Measurements from ENCODE around the gene DCX.

DCX gene

DNA sequence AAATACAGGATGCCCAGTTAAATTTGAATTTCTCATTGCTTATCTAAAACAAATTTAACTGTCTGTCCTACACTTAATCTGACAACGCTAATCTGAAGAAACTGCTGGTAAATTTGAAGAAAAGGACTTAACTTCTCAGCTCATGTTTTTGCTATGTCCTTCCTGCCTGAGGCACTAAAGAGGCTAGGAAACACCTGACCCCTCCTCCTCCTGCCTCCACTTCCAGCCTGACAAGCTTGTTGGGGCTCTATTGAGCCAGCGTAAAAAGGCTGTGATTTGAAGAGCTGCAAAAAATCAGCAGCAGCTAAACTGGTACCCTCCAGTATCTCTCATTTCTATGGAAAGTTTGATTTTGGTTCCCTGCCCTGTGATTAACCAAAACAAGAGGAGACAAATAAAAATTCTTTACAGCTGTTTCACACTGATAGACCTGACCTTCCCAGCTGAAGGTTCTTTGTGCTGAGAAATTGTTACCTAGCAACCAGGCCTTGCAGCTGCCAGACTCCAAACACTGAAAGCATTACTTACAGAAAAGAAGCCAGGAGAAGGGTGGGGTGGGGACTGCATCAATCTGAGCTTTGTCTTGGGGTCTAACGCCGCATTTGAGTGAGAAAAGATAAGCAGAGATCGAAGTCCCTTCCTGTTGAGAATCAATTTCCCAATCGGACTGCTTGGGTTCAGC lies 35.0 kb downstream of the DCX start:
- Histone ChIP-seq H3K9me3 (replicated peaks in 1 of 2; ENCODE audit: control insufficient read depth in 2 of 2, insufficient read depth in 1 of 2, low read depth in 1 of 2, low read length in 2 of 2) (no peaks in the 10 kb centered on the region), H3K14ac (ENCODE audit: low read length) (no peak overlapping the region), H3K79me1 (ENCODE audit: low read depth, low read length) (no peaks in the 10 kb centered on the region), H3K18ac (ENCODE audit: low read length) (no peak overlapping the region), H3K4me3 (ENCODE audit: low read length in 2 of 2) (no peak overlapping the region), H2BK5ac (ENCODE audit: low read length) (no peak overlapping the region), H2BK120ac (ENCODE audit: low read depth, low read length) (no peak overlapping the region), H2BK12ac (ENCODE audit: low read length) (no peak overlapping the region), H3K9ac (ENCODE audit: low read depth, low read length, poor library complexity) (no peak overlapping the region), H3K4ac (ENCODE audit: low read length) (no peak overlapping the region), H2AK5ac (ENCODE audit: low read depth, low read length) (no peak overlapping the region), H4K8ac (ENCODE audit: low read depth, low read length) (no peak overlapping the region), H3K4me2 (ENCODE audit: insufficient read depth, low read length, poor library complexity, severe bottlenecking) (peak overlapping the region; percentile 19), H2AFZ (ENCODE audit: low read length) (no peak overlapping the region), H3K23ac (ENCODE audit: low read depth, low read length, poor library complexity) (no peak overlapping the region), H3K27me3 (ENCODE audit: control insufficient read depth in 3 of 3, insufficient read depth in 3 of 3, low read depth in 1 of 3, low read length in 3 of 3) (no peaks in the 10 kb centered on the region), H3K27ac (replicated peaks; ENCODE audit: low read length) (peak overlapping the region; percentile 6), H2BK15ac (ENCODE audit: low read length) (no peak overlapping the region), H4K91ac (ENCODE audit: low read depth, low read length, poor library complexity) (no peak overlapping the region), H3K36me3 (replicated peaks in 1 of 2; ENCODE audit: control insufficient read depth in 2 of 2, insufficient read depth in 2 of 2, low read length in 2 of 2) (no peaks in the 10 kb centered on the region), H3K4me1 (ENCODE audit: control insufficient read depth in 2 of 2, insufficient read depth in 1 of 2, low read depth in 1 of 2, low read length in 2 of 2) (peaks cover 7 to 12% of the 10 kb centered on the region in 2 donors)
- DNase-seq (ENCODE audit: low spot score) = peak; percentile 40
- no CpG with 5 or more reads among the region's 6 CpGs for WGBS, 2 donors (ENCODE audit: extremely low coverage in 2 of 2, insufficient read length in 2 of 2, insufficient replicate concordance in 1 of 2)

DNA sequence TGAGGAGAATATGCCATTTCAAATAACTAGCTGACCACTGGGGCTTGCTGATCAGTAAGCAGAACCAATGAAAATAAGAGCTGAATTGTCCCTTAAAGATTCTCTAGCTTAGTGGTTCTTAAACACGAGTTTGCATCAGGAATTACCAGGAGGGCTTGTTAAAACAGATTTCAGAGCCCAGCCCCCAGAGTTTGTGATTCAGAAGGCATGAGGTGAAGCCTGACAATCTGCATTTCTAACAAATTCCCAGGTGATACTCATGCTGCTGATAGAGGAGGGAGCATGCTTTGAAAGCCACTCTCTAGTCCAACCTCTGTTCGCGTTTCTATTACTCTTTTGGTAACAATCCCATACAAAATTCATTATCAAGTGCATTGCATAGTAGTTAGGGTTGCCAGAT lies 35.5 kb downstream of the DCX start:
- Histone ChIP-seq H2AK5ac (ENCODE audit: low read depth, low read length) (no peak overlapping the region), H3K4me3 (ENCODE audit: low read length in 2 of 2) (no peak overlapping the region), H3K27me3 (ENCODE audit: control insufficient read depth in 3 of 3, insufficient read depth in 3 of 3, low read depth in 1 of 3, low read length in 3 of 3) (no peaks in the 10 kb centered on the region), H4K91ac (ENCODE audit: low read depth, low read length, poor library complexity) (no peak overlapping the region), H2BK5ac (ENCODE audit: low read length) (no peak overlapping the region), H3K9me3 (replicated peaks in 1 of 2; ENCODE audit: control insufficient read depth in 2 of 2, insufficient read depth in 1 of 2, low read depth in 1 of 2, low read length in 2 of 2) (no peaks in the 10 kb centered on the region), H3K36me3 (replicated peaks in 1 of 2; ENCODE audit: control insufficient read depth in 2 of 2, insufficient read depth in 2 of 2, low read length in 2 of 2) (no peaks in the 10 kb centered on the region), H3K9ac (ENCODE audit: low read depth, low read length, poor library complexity) (no peak overlapping the region), H2BK120ac (ENCODE audit: low read depth, low read length) (no peak overlapping the region), H3K4me2 (ENCODE audit: insufficient read depth, low read length, poor library complexity, severe bottlenecking) (no peak overlapping the region), H3K4ac (ENCODE audit: low read length) (no peak overlapping the region), H3K79me1 (ENCODE audit: low read depth, low read length) (no peaks in the 10 kb centered on the region), H2BK15ac (ENCODE audit: low read length) (no peak overlapping the region), H3K27ac (replicated peaks; ENCODE audit: low read length) (no peak overlapping the region), H3K23ac (ENCODE audit: low read depth, low read length, poor library complexity) (no peak overlapping the region), H4K8ac (ENCODE audit: low read depth, low read length) (no peak overlapping the region), H3K14ac (ENCODE audit: low read length) (no peak overlapping the region), H3K4me1 (ENCODE audit: control insufficient read depth in 2 of 2, insufficient read depth in 1 of 2, low read depth in 1 of 2, low read length in 2 of 2) (peaks cover 7 to 12% of the 10 kb centered on the region in 2 donors), H2BK12ac (ENCODE audit: low read length) (no peak overlapping the region), H2AFZ (ENCODE audit: low read length) (no peak overlapping the region), H3K18ac (ENCODE audit: low read length) (no peak overlapping the region)
- no CpG with 5 or more reads among the region's 3 CpGs for WGBS, 2 donors (ENCODE audit: extremely low coverage in 2 of 2, insufficient read length in 2 of 2, insufficient replicate concordance in 1 of 2)
- no peak for DNase-seq (ENCODE audit: low spot score)

DNA sequence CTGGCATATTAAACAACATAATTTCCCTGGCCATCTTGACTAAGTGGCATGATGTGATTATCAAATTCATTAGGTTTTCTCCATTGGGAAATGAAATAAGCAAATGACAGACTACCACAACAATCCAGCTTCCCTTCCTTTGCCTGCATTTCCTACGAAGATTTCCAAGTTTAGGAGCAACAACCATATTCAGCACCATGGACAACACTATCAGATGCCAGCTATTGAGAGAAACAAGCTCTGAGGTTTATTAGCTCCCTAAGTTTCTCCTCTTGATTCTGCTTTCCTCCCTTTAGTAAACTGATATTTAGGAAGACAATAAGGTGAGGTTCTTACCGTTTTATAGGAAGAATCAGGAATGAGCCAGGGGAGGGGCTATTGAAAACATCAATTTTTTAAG lies 36.2 kb downstream of the DCX start:
- no peak for DNase-seq (ENCODE audit: low spot score)
- Histone ChIP-seq H3K79me1 (ENCODE audit: low read depth, low read length) (no peaks in the 10 kb centered on the region), H3K36me3 (replicated peaks in 1 of 2; ENCODE audit: control insufficient read depth in 2 of 2, insufficient read depth in 2 of 2, low read length in 2 of 2) (no peaks in the 10 kb centered on the region), H3K4ac (ENCODE audit: low read length) (no peak overlapping the region), H4K91ac (ENCODE audit: low read depth, low read length, poor library complexity) (no peak overlapping the region), H3K18ac (ENCODE audit: low read length) (no peak overlapping the region), H3K27me3 (ENCODE audit: control insufficient read depth in 3 of 3, insufficient read depth in 3 of 3, low read depth in 1 of 3, low read length in 3 of 3) (no peaks in the 10 kb centered on the region), H3K14ac (ENCODE audit: low read length) (no peak overlapping the region), H3K9me3 (replicated peaks in 1 of 2; ENCODE audit: control insufficient read depth in 2 of 2, insufficient read depth in 1 of 2, low read depth in 1 of 2, low read length in 2 of 2) (no peaks in the 10 kb centered on the region), H3K27ac (replicated peaks; ENCODE audit: low read length) (no peak overlapping the region), H2AK5ac (ENCODE audit: low read depth, low read length) (no peak overlapping the region), H3K23ac (ENCODE audit: low read depth, low read length, poor library complexity) (no peak overlapping the region), H3K9ac (ENCODE audit: low read depth, low read length, poor library complexity) (no peak overlapping the region), H2BK120ac (ENCODE audit: low read depth, low read length) (no peak overlapping the region), H2AFZ (ENCODE audit: low read length) (no peak overlapping the region), H2BK12ac (ENCODE audit: low read length) (no peak overlapping the region), H2BK5ac (ENCODE audit: low read length) (no peak overlapping the region), H3K4me2 (ENCODE audit: insufficient read depth, low read length, poor library complexity, severe bottlenecking) (no peak overlapping the region), H3K4me3 (ENCODE audit: low read length in 2 of 2) (no peak overlapping the region), H3K4me1 (ENCODE audit: control insufficient read depth in 2 of 2, insufficient read depth in 1 of 2, low read depth in 1 of 2, low read length in 2 of 2) (peaks cover 7 to 12% of the 10 kb centered on the region in 2 donors), H4K8ac (ENCODE audit: low read depth, low read length) (no peak overlapping the region), H2BK15ac (ENCODE audit: low read length) (no peak overlapping the region)
- WGBS, 2 donors (ENCODE audit: extremely low coverage in 2 of 2, insufficient read length in 2 of 2, insufficient replicate concordance in 1 of 2) = no CpG with 5 or more reads among the region's 2 CpGs

DNA sequence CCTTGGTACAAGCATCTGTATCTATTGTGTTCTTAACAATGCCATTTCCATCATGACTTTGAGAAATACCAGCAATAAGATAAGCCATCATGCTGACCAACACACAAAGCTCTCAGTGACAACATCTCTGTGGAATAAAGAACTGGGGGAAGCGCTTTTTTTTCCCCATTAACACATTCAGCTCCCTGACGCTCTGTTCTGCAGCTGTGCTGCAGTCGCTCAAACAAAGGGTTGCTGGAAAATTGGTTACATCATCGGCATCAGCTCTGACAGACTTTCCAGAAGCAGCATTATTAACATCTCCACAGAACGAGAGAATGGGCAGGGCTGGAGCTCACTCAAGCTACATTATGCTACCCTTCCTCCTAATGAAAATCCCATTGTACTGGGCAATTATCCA lies 39.9 kb downstream of the DCX start:
- no peak for DNase-seq (ENCODE audit: low spot score)
- Histone ChIP-seq H2BK12ac (ENCODE audit: low read length) (no peak overlapping the region), H2AFZ (ENCODE audit: low read length) (no peak overlapping the region), H3K4me3 (ENCODE audit: low read length in 2 of 2) (no peak overlapping the region), H3K4me2 (ENCODE audit: insufficient read depth, low read length, poor library complexity, severe bottlenecking) (no peak overlapping the region), H3K14ac (ENCODE audit: low read length) (no peak overlapping the region), H3K27ac (replicated peaks; ENCODE audit: low read length) (no peak overlapping the region), H3K9me3 (replicated peaks in 1 of 2; ENCODE audit: control insufficient read depth in 2 of 2, insufficient read depth in 1 of 2, low read depth in 1 of 2, low read length in 2 of 2) (no peaks in the 10 kb centered on the region), H4K8ac (ENCODE audit: low read depth, low read length) (no peak overlapping the region), H3K18ac (ENCODE audit: low read length) (no peak overlapping the region), H3K4ac (ENCODE audit: low read length) (no peak overlapping the region), H3K79me1 (ENCODE audit: low read depth, low read length) (no peaks in the 10 kb centered on the region), H3K23ac (ENCODE audit: low read depth, low read length, poor library complexity) (no peak overlapping the region), H2BK120ac (ENCODE audit: low read depth, low read length) (no peak overlapping the region), H2BK5ac (ENCODE audit: low read length) (no peak overlapping the region), H3K36me3 (replicated peaks in 1 of 2; ENCODE audit: control insufficient read depth in 2 of 2, insufficient read depth in 2 of 2, low read length in 2 of 2) (no peaks in the 10 kb centered on the region), H2AK5ac (ENCODE audit: low read depth, low read length) (no peak overlapping the region), H2BK15ac (ENCODE audit: low read length) (no peak overlapping the region), H3K27me3 (ENCODE audit: control insufficient read depth in 3 of 3, insufficient read depth in 3 of 3, low read depth in 1 of 3, low read length in 3 of 3) (no peaks in the 10 kb centered on the region), H3K4me1 (ENCODE audit: control insufficient read depth in 2 of 2, insufficient read depth in 1 of 2, low read depth in 1 of 2, low read length in 2 of 2) (peaks cover 2 to 8% of the 10 kb centered on the region in 2 donors), H3K9ac (ENCODE audit: low read depth, low read length, poor library complexity) (no peak overlapping the region), H4K91ac (ENCODE audit: low read depth, low read length, poor library complexity) (no peak overlapping the region)
- no CpG with 5 or more reads among the region's 5 CpGs for WGBS, 2 donors (ENCODE audit: extremely low coverage in 2 of 2, insufficient read length in 2 of 2, insufficient replicate concordance in 1 of 2)

Data from neuronal stem cell (in vitro differentiated cells).